ENCODE data around the gene ADCY9.

ADCY9 gene

GRCh38 chr16:4085405-4085970 lies 30.8 kb downstream of the ADCY9 start:
- no peak for DNase-seq (ENCODE audit: low spot score)
- no peak for TF ChIP-seq CTCF (IDR thresholded peaks at IDR 0.05; ENCODE audit: borderline replicate concordance, control extremely low read depth, extremely low read depth, insufficient read depth, missing control alignments)
- in situ Hi-C loops (cut with MboI; ENCODE audit: low sequenced_read_pairs, unreplicated experiment): no loop called here

- TF ChIP-seq CTCF (IDR thresholded peaks at IDR 0.05; ENCODE audit: borderline replicate concordance, control extremely low read depth, extremely low read depth, insufficient read depth, missing control alignments): no peak
- no peak for DNase-seq (ENCODE audit: low spot score)
- in situ Hi-C loops (cut with MboI; ENCODE audit: low sequenced_read_pairs, unreplicated experiment): no loop called here
These were observed 32.8 kb downstream of the ADCY9 start for GRCh38 chr16:4083347-4083870.

GRCh38 chr16:4082474-4083044 lies 33.7 kb downstream of the ADCY9 start:
- no peak for TF ChIP-seq CTCF (IDR thresholded peaks at IDR 0.05; ENCODE audit: borderline replicate concordance, control extremely low read depth, extremely low read depth, insufficient read depth, missing control alignments)
- DNase-seq (ENCODE audit: low spot score): no peak
- in situ Hi-C loops (cut with MboI; ENCODE audit: low sequenced_read_pairs, unreplicated experiment): no loop called here

GRCh38 chr16:4081521-4082021 lies 34.7 kb downstream of the ADCY9 start:
- in situ Hi-C loops (cut with MboI; ENCODE audit: low sequenced_read_pairs, unreplicated experiment): no loop called here
- DNase-seq (ENCODE audit: low spot score): no peak
- TF ChIP-seq CTCF (IDR thresholded peaks at IDR 0.05; ENCODE audit: borderline replicate concordance, control extremely low read depth, extremely low read depth, insufficient read depth, missing control alignments): no peak

GRCh38 chr16:4081047-4081446 lies 35.2 kb downstream of the ADCY9 start:
- TF ChIP-seq CTCF (IDR thresholded peaks at IDR 0.05; ENCODE audit: borderline replicate concordance, control extremely low read depth, extremely low read depth, insufficient read depth, missing control alignments): no peak
- no peak for DNase-seq (ENCODE audit: low spot score)
- in situ Hi-C loops (cut with MboI; ENCODE audit: low sequenced_read_pairs, unreplicated experiment): no loop called here

GRCh38 chr16:4077174-4077649 lies 39.0 kb downstream of the ADCY9 start:
- in situ Hi-C loops (cut with MboI; ENCODE audit: low sequenced_read_pairs, unreplicated experiment): no loop called here
- TF ChIP-seq CTCF (IDR thresholded peaks at IDR 0.05; ENCODE audit: borderline replicate concordance, control extremely low read depth, extremely low read depth, insufficient read depth, missing control alignments): no peak
- no peak for DNase-seq (ENCODE audit: low spot score)
